Sigmoid colon (tissue), 7 donors: ENCODE measurements around the gene DLL4. TPM values are rescaled to one million over a fixed set of nuclear protein-coding genes. Genes with fewer than 3 reads are reported as not detected.

ENCODE experiments used
- DNase-seq: peaks from one replicate; pipeline ENCODE4 v3.0.0-alpha.2; 2019
- H3K27ac ChIP-seq, 4 donors: fragments of 200-600 bp; sonication (generic); one replicate each; pipeline ENCODE4 v1.5.1; 2016 to 2019; ENCODE audit warnings: mild to moderate bottlenecking in 1 of 4
- H3K27me3 ChIP-seq, 3 donors: fragments of 200-600 bp; sonication (generic); one replicate each; pipeline ENCODE4 v1.5.1; 2019; ENCODE audit warnings: mild to moderate bottlenecking in 1 of 3
- H3K36me3 ChIP-seq, 4 donors: fragments of 200-600 bp; sonication (generic); one replicate each; pipeline ENCODE4 v1.5.1; 2016 to 2019
- H3K4me1 ChIP-seq, 4 donors: fragments of 200-600 bp; sonication (generic); one replicate each; pipeline ENCODE4 v1.5.1; 2017 to 2019
- H3K4me3 ChIP-seq, 4 donors: fragments of 200-600 bp; sonication (generic); one replicate each; pipeline ENCODE4 v1.5.1; 2017 to 2019; ENCODE audit warnings: mild to moderate bottlenecking in 2 of 4, moderate library complexity in 1 of 4
- H3K9me3 ChIP-seq, 4 donors: fragments of 200-600 bp in 3 of 4; sonication (generic) in 3 of 4; one replicate each; pipeline versions ENCODE4 v1.5.1 to v1.6.1; 2013 to 2019
- EP300 ChIP-seq, 4 donors: sonication (generic); formaldehyde crosslinking; IDR thresholded peaks; one replicate each; pipeline ENCODE4 v1.6.1; 2017; ENCODE audit warnings: antibody characterized with exemption in 4 of 4
- POLR2A ChIP-seq, 2 donors: fragments of 450-650 bp; IDR thresholded peaks; one replicate each; pipeline ENCODE4 v1.6.1; 2016; ENCODE audit warnings: antibody characterized with exemption in 2 of 2, mild to moderate bottlenecking in 2 of 2, moderate library complexity in 2 of 2
- POLR2AphosphoS5 ChIP-seq, 4 donors: sonication (generic); formaldehyde crosslinking; IDR thresholded peaks; one replicate each; pipeline ENCODE4 v1.6.1; 2017; ENCODE audit warnings: antibody characterized with exemption in 4 of 4
- WGBS, 2 donors: extraction: QIAGEN DNeasy Blood & Tissue Kit; methylation state at CpG; one replicate each; pipeline ENCODE4 v1.1.7; 2013; 5-methylcytosine and 5-hydroxymethylcytosine counted together
- intact Hi-C: fragments of 100-400 bp; cut with DNase I; formaldehyde crosslinking; loops from one replicate; pipeline ENCODE4 v1.15.1; 2023
- polyA plus RNA-seq, 3 donors: library from polyadenylated mRNA; stranded (reverse); fragments of 200-250 nt; gene quantifications; one replicate each; pipeline ENCODE4 v1.2.3, GENCODE V29; 2013
- total RNA-seq, 4 donors: library from RNA; depleted of rRNA; stranded (reverse); fragments of >200 nt; gene quantifications; one replicate each; pipeline ENCODE4 v1.1.0, GENCODE V29; 2016
- TF ChIP-seq, protein P1 (sequence below), 4 experiments: fragments of 450-650 bp in 3 of 4; fragments of 200-600 bp in 1 of 4; IDR thresholded peaks; one replicate each; pipeline ENCODE4 v1.5.1; 2016 to 2019; ENCODE audit warnings: antibody characterized with exemption in 4 of 4, mild to moderate bottlenecking in 3 of 4, moderate library complexity in 2 of 4
- donor health status: healthy with polysubstance abuse.
- donor health status: Bipolar disorder and iron deficiency.
- donor health status: healthy.

Gene DLL4
- total and polyA plus RNA-seq, 7 donors = 1.6 to 12.2 (median 4.3) TPM

DNA sequence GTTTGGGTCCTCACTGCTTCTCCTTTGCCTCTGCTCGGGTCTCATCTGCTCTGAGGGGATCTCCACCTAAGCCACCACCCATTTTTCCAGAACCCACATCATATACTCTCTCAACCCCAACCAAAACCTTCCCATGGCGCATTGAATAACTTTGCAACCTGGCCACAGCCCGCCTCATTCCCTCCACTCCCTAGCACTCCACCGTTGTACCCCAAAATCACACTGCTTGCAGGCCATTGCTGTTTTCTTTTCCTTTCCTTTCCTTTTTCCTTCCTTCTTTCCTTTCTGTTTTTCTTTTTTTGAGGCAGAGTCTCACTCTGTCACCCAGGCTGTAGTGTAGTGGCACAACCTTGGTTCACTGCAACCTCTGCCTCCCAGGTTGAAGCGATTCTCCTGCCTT lies 38.0 kb upstream of the DLL4 start:
- no peak for DNase-seq
- WGBS, 2 donors = 82 to 88% methylated on average over 5 of the region's 5 CpGs
- no peak for TF ChIP-seq POLR2AphosphoS5 (IDR thresholded peaks at IDR 0.05)
- TF ChIP-seq EP300 (IDR thresholded peaks at IDR 0.05) = no peak
- no peak for TF ChIP-seq POLR2A (IDR thresholded peaks at IDR 0.05)
- TF ChIP-seq, protein P1, sequence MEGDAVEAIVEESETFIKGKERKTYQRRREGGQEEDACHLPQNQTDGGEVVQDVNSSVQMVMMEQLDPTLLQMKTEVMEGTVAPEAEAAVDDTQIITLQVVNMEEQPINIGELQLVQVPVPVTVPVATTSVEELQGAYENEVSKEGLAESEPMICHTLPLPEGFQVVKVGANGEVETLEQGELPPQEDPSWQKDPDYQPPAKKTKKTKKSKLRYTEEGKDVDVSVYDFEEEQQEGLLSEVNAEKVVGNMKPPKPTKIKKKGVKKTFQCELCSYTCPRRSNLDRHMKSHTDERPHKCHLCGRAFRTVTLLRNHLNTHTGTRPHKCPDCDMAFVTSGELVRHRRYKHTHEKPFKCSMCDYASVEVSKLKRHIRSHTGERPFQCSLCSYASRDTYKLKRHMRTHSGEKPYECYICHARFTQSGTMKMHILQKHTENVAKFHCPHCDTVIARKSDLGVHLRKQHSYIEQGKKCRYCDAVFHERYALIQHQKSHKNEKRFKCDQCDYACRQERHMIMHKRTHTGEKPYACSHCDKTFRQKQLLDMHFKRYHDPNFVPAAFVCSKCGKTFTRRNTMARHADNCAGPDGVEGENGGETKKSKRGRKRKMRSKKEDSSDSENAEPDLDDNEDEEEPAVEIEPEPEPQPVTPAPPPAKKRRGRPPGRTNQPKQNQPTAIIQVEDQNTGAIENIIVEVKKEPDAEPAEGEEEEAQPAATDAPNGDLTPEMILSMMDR (IDR thresholded peaks at IDR 0.05) = no peak
- H3K36me3 ChIP-seq = peaks cover 0 to 4% (median under 1%) of the 10 kb centered on the region in 4 donors
- no peaks in the 10 kb centered on the region for H3K27me3 ChIP-seq
- intact Hi-C loops = loop anchor here (5.0 to 10.0 kb wide), 4 partner anchors 136 to 376 kb away; partner anchors contain the start of genes KNL1 and RMDN3
- no peak overlapping the region for H3K4me3 ChIP-seq
- peaks cover 0 to 20% (median 18%) of the 10 kb centered on the region in 4 donors for H3K4me1 ChIP-seq
- no peaks in the 10 kb centered on the region for H3K9me3 ChIP-seq
- H3K27ac ChIP-seq = no peak overlapping the region

DNA sequence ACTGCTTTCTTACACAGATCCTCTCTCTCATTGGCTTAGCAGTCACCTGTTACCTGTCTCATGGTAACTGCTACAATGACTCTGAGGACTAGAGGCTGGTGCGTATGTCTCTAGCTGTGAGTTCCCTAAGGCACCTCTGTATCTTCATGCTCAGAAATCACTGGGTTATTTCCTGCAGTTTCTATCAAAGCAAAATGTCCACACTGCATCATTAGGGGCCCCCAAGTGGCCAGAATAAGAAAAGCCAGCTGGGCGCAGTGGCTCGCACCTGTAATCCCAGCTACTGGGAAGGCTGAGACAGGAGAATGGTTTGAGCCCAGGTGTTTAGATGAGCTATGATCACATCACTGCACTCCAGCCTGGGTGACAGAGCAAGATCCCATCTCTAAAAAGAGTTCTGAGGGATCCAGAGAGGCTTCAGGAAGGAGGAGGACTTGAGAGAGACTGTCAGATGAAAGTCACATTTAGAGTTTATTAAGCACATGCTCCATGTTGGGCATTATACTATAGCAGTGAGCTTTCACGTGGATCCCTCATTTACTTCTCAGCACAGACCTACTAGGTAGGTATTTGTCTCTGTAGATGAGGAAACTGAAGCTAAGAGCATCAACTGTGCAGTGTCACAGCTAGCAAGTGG lies 37.2 kb upstream of the DLL4 start:
- Histone ChIP-seq H3K27me3 (no peaks in the 10 kb centered on the region), H3K4me1 (peaks cover 0 to 20% (median 20%) of the 10 kb centered on the region in 4 donors), H3K4me3 (no peak overlapping the region), H3K36me3 (peaks cover 0 to 12% (median 3%) of the 10 kb centered on the region in 4 donors), H3K27ac (no peak overlapping the region), H3K9me3 (no peaks in the 10 kb centered on the region)
- 4 to 21% methylated on average over 4 of the region's 4 CpGs for WGBS, 2 donors
- no peak for DNase-seq
- no peak for TF ChIP-seq EP300 (IDR thresholded peaks at IDR 0.05)
- TF ChIP-seq, protein P1 (IDR thresholded peaks at IDR 0.05) = peak in 3 of 4 experiments; percentile 32 to 42 (median 41)
- intact Hi-C loops = loop anchor here (5.0 to 10.0 kb wide), 4 partner anchors 137 to 377 kb away; partner anchors contain the start of genes KNL1 and RMDN3

DNA sequence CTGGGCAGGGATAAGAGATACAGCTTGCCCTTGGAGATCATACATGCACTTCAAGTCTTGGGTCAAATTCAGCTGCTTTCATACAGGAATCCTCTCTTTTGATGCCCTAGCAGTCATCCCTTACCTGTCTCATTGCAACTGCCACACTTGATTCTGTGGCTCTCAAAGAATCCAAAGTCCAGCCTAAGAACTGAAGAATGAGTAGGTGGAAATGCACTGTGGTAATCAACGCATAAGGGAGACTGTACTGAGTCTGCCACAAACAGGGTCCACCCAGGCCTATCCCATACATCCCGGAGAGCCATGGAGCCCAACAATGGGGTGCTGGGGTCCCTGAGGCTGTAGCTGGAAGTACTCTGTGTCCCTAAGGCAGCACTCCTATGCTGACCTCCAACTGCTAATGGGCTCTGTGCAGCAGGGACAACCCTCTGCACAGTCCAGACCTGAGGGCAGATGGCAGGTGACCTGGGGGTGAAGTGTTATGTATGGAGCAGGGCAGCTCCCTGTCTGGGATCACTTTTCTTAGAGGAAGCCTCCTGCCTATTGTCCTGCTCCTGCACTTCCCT lies 36.6 kb upstream of the DLL4 start:
- intact Hi-C loops = loop anchor here (5.0 to 10.0 kb wide), 4 partner anchors 138 to 378 kb away; partner anchors contain the start of genes KNL1 and RMDN3
- Histone ChIP-seq H3K4me3 (no peak overlapping the region), H3K36me3 (peaks cover 0 to 18% (median 3%) of the 10 kb centered on the region in 4 donors), H3K9me3 (no peaks in the 10 kb centered on the region), H3K4me1 (peaks cover 0 to 20% (median 20%) of the 10 kb centered on the region in 4 donors), H3K27ac (no peak overlapping the region), H3K27me3 (no peaks in the 10 kb centered on the region)
- DNase-seq = no peak
- TF ChIP-seq EP300 (IDR thresholded peaks at IDR 0.05) (no peak), POLR2AphosphoS5 (IDR thresholded peaks at IDR 0.05) (no peak), POLR2A (IDR thresholded peaks at IDR 0.05) (no peak)
- TF ChIP-seq, protein P1 (IDR thresholded peaks at IDR 0.05) = no peak
- 29 to 71% methylated on average over 2 of the region's 2 CpGs for WGBS, 2 donors

DNA sequence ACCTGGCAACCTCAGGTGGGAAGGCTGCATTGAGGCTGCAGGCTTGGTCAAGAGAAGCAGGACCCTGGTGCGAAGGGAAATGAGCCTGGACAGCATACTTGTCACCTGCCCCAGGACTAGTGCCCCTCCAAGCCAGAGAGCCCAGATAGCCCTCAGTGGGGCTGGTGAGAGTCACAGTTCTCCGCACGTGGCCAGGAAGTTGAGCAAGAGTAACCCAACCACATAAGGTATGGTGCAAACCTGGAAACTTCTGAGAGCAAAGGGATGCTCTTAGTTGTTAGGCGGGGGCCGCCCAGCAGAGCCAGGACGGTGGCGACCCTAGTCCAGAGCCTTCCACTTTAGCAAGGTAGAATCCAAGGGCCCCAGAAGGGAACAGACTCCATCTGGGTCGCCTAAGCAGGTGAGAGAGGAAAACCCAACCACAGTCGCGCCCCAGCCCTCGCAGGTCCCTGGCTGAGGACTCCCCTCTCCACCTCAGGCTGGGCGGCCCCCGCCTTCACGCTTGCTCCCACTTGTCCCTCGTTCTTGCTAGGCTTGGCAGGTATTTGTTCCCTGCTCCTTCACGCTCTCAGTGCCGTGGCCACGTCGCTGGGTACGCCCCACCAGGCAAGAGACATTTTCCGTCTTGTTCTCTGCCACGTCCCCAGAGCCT lies 36.0 kb upstream of the DLL4 start:
- TF ChIP-seq POLR2A (IDR thresholded peaks at IDR 0.05) (no peak), EP300 (IDR thresholded peaks at IDR 0.05) (no peak), POLR2AphosphoS5 (IDR thresholded peaks at IDR 0.05) (no peak)
- TF ChIP-seq, protein P1 (IDR thresholded peaks at IDR 0.05) = no peak

More for the DNA sequence above, 36.0 kb upstream of the DLL4 start:
- Histone ChIP-seq H3K36me3 (peaks cover 0 to 23% (median 3%) of the 10 kb centered on the region in 4 donors), H3K4me3 (peak overlapping the region in 3 of 4 donors; percentile 81 to 84 (median 83)), H3K27me3 (no peaks in the 10 kb centered on the region), H3K9me3 (no peaks in the 10 kb centered on the region), H3K4me1 (peaks cover 0 to 20% (median 20%) of the 10 kb centered on the region in 4 donors), H3K27ac (peak overlapping the region; percentile 87 to 96 (median 92))
- DNase-seq = no peak
- intact Hi-C loops = loop anchor here (5.0 to 10.0 kb wide), 4 partner anchors 138 to 378 kb away; partner anchors contain the start of genes KNL1 and RMDN3
- WGBS, 2 donors = 86 to 89% methylated on average over 22 of the region's 22 CpGs
